C4-2B (cell line): ENCODE measurements around the gene POLDIP2.

Experiments used
- H3K27ac ChIP-seq: fragments of 450-650 bp; 2 replicates; pipeline ENCODE4 v1.5.1; 2017
- ZFX ChIP-seq: fragments of 450-650 bp; IDR thresholded peaks from 2 replicates; pipeline ENCODE4 v1.6.1; 2017
- TF ChIP-seq, protein P1 (sequence below): fragments of 450-650 bp; conservative IDR thresholded peaks from 2 replicates; pipeline ENCODE4 v1.5.1; 2017; ENCODE audit warnings: mild to moderate bottlenecking

The POLDIP2 gene

DNA sequence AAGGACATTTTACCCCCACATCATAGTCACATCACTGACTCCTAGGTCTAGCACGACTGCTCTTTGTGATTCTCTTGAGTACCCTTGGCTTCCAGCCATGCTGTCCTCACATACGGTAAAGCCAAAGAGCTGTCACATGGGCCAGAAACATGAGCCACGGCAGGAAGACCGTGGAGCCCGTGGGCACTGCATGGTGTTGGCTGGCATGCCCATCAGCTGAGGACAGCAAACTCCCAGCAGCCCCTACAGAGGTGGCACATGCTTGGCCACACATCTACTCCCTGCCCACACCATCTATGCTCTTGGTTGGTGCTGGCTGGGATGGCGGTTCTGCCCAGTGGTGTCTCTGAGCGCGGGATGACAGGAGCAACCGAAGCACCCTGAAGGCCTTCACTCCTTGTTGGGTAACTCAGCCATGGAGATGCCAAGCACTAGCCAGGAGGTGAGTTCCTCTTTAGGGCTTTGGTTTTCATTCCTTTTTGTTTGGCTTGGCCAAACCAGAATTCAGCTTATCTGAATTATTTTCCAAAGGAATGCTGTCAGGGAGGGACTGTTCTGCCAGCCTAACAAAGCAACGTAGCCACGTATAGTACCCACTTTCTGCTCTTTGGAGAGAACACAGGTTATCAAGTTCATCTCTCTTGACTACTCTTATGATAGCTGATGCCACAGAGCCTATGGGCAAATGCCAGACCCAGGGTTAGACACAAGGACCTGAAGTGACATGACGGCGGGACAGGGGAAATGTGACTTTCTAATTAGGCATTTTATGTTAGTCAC is 11.7 kb downstream of the POLDIP2 start:
- TF ChIP-seq ZFX = no peak
- TF ChIP-seq, protein P1, sequence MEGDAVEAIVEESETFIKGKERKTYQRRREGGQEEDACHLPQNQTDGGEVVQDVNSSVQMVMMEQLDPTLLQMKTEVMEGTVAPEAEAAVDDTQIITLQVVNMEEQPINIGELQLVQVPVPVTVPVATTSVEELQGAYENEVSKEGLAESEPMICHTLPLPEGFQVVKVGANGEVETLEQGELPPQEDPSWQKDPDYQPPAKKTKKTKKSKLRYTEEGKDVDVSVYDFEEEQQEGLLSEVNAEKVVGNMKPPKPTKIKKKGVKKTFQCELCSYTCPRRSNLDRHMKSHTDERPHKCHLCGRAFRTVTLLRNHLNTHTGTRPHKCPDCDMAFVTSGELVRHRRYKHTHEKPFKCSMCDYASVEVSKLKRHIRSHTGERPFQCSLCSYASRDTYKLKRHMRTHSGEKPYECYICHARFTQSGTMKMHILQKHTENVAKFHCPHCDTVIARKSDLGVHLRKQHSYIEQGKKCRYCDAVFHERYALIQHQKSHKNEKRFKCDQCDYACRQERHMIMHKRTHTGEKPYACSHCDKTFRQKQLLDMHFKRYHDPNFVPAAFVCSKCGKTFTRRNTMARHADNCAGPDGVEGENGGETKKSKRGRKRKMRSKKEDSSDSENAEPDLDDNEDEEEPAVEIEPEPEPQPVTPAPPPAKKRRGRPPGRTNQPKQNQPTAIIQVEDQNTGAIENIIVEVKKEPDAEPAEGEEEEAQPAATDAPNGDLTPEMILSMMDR = no peak
- peak overlapping the region; percentile 7; the same call in 1 of the 2 replicates for H3K27ac ChIP-seq

DNA sequence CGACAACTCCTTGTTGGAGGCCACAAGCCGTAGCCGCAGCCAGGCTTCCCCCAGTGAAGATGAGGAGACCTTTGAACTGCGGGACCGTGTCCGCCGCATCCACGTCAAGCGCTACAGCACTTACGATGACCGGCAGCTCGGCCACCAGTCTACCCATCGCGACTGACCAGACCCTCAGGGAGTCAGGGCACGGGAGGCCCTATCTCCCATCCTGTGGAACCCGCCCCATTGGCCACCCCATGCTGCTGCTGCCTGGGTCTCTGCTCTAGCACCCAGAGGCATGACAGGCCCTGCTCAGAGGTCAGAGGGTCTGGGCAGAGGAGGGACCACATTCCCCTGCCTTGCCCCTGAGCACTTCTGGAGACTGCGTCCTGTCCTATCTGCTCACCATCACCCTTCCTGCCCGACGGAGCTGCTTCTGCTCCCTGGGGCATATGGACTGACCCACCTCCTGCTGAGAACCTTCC is 12.9 kb downstream of the POLDIP2 start:
- H3K27ac ChIP-seq = no peak overlapping the region
- TF ChIP-seq, protein P1 = no peak
- TF ChIP-seq ZFX = no peak

DNA sequence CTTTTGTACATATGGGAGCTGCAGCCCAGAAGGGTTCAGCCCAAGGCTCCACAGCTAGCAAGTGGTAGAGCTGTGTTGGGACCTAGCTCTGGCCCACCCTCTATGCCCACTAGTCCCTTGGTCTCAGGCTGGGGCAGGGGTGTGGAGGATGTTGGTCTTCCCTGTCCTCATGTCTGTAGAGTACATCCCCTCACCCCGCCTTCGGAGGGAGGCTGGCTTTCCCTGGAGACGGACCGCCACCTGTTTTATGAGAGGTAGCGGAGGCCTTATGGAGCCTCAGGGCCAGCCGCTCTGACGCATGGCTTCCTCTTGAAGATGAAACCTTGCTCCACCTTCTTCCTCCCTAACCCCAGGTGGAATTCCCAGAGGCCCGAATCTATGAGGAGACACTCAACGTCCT is 13.3 kb downstream of the POLDIP2 start:
- TF ChIP-seq ZFX = no peak
- TF ChIP-seq, protein P1 = no peak
- no peak overlapping the region for H3K27ac ChIP-seq

DNA sequence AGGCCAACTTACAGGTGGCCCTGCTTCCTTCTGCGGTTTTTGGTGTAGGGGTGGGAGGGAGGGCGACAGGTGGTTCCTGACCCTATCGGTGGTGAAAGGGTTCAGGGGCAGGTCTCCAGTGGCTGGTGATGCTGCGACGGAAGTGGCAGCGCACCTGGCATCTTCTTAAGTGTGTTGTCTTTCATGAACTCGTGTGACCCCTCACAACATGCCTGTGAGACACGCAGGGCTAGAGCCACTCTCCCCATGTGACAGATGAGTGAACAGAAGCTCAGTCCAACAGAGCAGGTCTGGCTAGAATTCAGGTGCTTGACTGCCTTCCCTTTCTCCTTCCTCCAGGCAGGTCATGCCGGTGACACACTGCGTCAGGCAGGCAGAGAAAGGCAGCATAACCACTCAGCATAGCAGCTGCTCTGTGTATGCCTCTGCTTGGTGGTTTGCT is 13.8 kb downstream of the POLDIP2 start:
- no peak overlapping the region for H3K27ac ChIP-seq
- TF ChIP-seq ZFX = no peak
- TF ChIP-seq, protein P1 = no peak

DNA sequence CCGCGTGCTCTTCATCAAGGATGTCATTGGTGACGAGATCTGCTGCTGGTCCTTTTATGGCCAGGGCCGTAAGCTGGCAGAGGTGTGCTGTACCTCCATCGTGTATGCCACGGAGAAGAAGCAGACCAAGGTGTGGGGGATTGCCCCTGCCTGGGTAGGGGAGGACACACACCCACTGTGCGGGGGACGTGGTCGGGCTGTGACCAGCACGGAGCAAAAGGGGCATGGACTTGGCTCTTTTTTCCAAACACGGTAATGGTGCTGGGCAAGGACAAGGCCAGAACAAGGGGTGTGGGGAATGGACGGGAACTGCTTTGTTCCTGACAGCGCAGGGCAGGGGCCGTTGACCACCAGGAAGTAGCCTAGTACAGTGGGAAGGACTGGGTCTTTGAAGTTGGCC is 15.0 kb downstream of the POLDIP2 start:
- H3K27ac ChIP-seq = no peak overlapping the region

DNA sequence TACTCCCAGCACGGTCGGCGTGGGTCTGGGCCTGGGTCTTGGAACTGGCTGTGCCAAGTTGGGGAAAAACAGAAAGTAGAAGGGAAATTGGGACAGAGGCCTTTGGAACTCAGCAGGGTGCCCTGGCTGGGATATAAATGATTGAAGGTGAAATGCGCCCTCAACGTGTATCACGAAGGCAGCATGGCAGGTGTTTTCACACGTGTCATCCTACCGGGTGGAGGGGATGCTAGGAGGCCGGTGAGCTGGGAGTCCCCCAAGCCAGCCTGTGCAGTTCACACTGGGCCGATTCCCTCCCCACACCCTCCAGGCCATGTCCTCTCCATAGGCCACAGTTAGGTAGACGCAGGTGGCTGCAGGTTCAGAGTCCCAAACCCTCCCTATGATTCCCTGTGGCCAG is 15.8 kb downstream of the POLDIP2 start:
- TF ChIP-seq, protein P1 = no peak
- TF ChIP-seq ZFX = no peak
- H3K27ac ChIP-seq = no peak overlapping the region

More for the DNA sequence above, 15.0 kb downstream of the POLDIP2 start:
- TF ChIP-seq, protein P1 = no peak
- no peak for TF ChIP-seq ZFX

DNA sequence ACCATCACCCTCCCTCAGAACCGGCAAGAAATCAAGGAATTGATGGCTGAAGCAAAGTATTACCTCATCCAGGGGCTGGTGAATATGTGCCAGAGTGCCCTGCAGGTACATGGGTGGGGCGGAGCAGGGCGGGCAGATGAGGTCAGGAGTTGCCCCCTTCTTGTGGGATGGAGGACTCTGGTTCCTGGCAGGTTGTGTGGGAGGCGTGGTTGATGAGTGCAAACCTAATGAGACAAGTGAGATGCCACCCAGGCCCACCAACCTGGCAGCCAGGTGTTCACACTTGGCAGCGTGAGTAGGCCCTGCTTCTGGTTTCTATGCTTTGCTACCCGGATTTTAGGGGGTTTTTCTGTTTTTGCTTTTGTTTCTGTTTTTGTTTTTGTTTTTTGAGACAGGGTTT is 17.0 kb downstream of the POLDIP2 start:
- no peak for TF ChIP-seq ZFX
- TF ChIP-seq, protein P1 = no peak
- H3K27ac ChIP-seq = no peak overlapping the region
